ENCODE measurements around the gene NRTN. TPM values are rescaled to one million over a fixed set of nuclear protein-coding genes. Genes with fewer than 3 reads are reported as not detected.

The NRTN gene
- polyA plus RNA-seq, 10 donors: 0.18 to 2.0 (median 0.33) TPM

- no peak for DNase-seq
These were observed 14.8 kb upstream of the NRTN start for GRCh38 chr19:5789886-5790558.

- DNase-seq: peak; percentile 97 to 98 (median 98)
These were observed 14.0 kb upstream of the NRTN start, which contains the start of gene DUS3L for GRCh38 chr19:5790559-5791520. Gene DUS3L (minus strand): TSS chr19:5791163. CDS start chr19:5791141, 22 bp downstream.

- no peak for DNase-seq
These were observed 12.6 kb upstream of the NRTN start for GRCh38 chr19:5792224-5792623.

- DNase-seq: no peak
These were observed 11.7 kb upstream of the NRTN start for GRCh38 chr19:5793188-5793587.

- DNase-seq: no peak
These were observed 9.4 kb upstream of the NRTN start for GRCh38 chr19:5795382-5795919.

GRCh38 chr19:5798244-5798643, 6.6 kb upstream of the NRTN start:
- no peak for DNase-seq

- DNase-seq: peak in 2 of 3 donors; percentile 18 to 42
These were observed 5.3 kb upstream of the NRTN start for GRCh38 chr19:5799247-5800241.

GRCh38 chr19:5800361-5801270, 4.3 kb upstream of the NRTN start:
- no peak for DNase-seq

GRCh38 chr19:5801796-5802619, 2.9 kb upstream of the NRTN start:
- peak in 2 of 3 donors; percentile 21 to 68 for DNase-seq

GRCh38 chr19:5803441-5803751, 1.5 kb upstream of the NRTN start:
- DNase-seq: no peak

- peak; percentile 81 to 95 (median 92) for DNase-seq
These were observed 933 bp upstream of the NRTN start for GRCh38 chr19:5803752-5804515.

GRCh38 chr19:5805462-5806132, 730 bp downstream of the NRTN start:
- DNase-seq: peak in 2 of 3 donors; percentile 40 to 65

- no peak for DNase-seq
These were observed 1.2 kb downstream of the NRTN start for GRCh38 chr19:5806133-5806489.

- no peak for DNase-seq
These were observed 2.0 kb downstream of the NRTN start for GRCh38 chr19:5806905-5807304.

- DNase-seq: no peak
These were observed 3.4 kb downstream of the NRTN start for GRCh38 chr19:5808120-5808816.

- no peak for DNase-seq
These were observed 4.2 kb downstream of the NRTN start for GRCh38 chr19:5809053-5809452.

GRCh38 chr19:5809469-5809868, 4.6 kb downstream of the NRTN start:
- DNase-seq: no peak

Data from muscle of back (tissue), 11 donors.